ENCODE data around the gene PRORP. TPM values are rescaled to one million over a fixed set of nuclear protein-coding genes. Genes with fewer than 3 reads are reported as not detected.

Gene PRORP
- total RNA-seq, result 10 to 100 TPM; 12.0 to 41.6 (median 25.2) TPM

GRCh38 chr14:35121887-35122695 lies at the start of gene PRORP, which contains the start of gene PPP2R3C:
PRORP (plus strand) TSS chr14:35122552; CDS start chr14:35123246, 694 bp downstream.
PPP2R3C (minus strand) TSS chr14:35121990; CDS start chr14:35121959, 31 bp downstream.
- TF ChIP-seq CTCF (IDR thresholded peaks at IDR 0.05) (no peak), POLR2AphosphoS5 (IDR thresholded peaks at IDR 0.05) (peak; percentile 71 to 83 (median 80)), POLR2A (IDR thresholded peaks at IDR 0.05) (no peak)
- H3K36me3 ChIP-seq, result no peaks in the 10 kb centered on the region
- peak within 1 kb of the TSS; percentile 55 to 82 (median 79) for H3K4me3 ChIP-seq
- peaks cover 0 to 8% of the 10 kb centered on the region in 2 donors for H3K4me1 ChIP-seq
- intact Hi-C loops (cut with DNase I; ENCODE audit: low total_unique reads), result no loop called here
- H3K27ac ChIP-seq, result peak within 1 kb of the TSS; percentile 96 to 99
- H3K9me3 ChIP-seq, result no peaks in the 10 kb centered on the region
- H3K27me3 ChIP-seq, result no peaks in the 10 kb centered on the region
- peak; percentile 84 to 95 for DNase-seq (ENCODE audit: low spot score in 2 of 2)

GRCh38 chr14:35073486-35073885 lies 48.9 kb upstream of the PRORP start:
- no peak for TF ChIP-seq CTCF (IDR thresholded peaks at IDR 0.05)
- no peak for TF ChIP-seq POLR2A (IDR thresholded peaks at IDR 0.05)
- no peak for TF ChIP-seq POLR2AphosphoS5 (IDR thresholded peaks at IDR 0.05)
- intact Hi-C loops (cut with DNase I; ENCODE audit: low total_unique reads), result no loop called here
- Histone ChIP-seq H3K27me3 (no peaks in the 10 kb centered on the region), H3K4me1 (no peaks in the 10 kb centered on the region), H3K27ac (no peak overlapping the region), H3K4me3 (no peak overlapping the region), H3K9me3 (no peaks in the 10 kb centered on the region), H3K36me3 (peaks cover 8% of the 10 kb centered on the region)
- DNase-seq (ENCODE audit: low spot score in 2 of 2), result no peak

DNA sequence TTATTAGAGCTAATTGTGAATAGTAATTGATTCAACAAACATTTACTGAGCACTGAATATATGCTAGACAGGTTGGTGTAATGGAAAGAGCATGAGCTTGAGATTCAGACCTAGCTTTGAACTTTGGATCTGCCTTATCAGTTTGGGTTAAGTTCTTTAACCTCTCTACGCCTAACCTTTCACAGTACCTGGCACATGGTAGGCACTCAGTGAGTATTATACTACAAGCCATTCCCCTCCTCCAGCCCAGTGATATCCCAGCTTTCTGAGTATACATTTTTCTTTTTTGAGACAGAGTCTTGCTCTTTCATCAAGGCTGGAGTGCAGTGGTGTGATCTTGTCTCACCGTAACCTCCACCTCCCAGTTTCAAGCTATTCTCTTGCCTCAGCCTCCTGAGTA lies 44.3 kb upstream of the PRORP start:
- no peak overlapping the region for H3K27ac ChIP-seq
- no peak overlapping the region for H3K4me3 ChIP-seq
- no peak for TF ChIP-seq POLR2A (IDR thresholded peaks at IDR 0.05)
- TF ChIP-seq CTCF (IDR thresholded peaks at IDR 0.05), result no peak
- TF ChIP-seq POLR2AphosphoS5 (IDR thresholded peaks at IDR 0.05), result no peak
- intact Hi-C loops (cut with DNase I; ENCODE audit: low total_unique reads), result no loop called here
- no peaks in the 10 kb centered on the region for H3K9me3 ChIP-seq
- H3K4me1 ChIP-seq, result no peaks in the 10 kb centered on the region
- no peaks in the 10 kb centered on the region for H3K27me3 ChIP-seq
- DNase-seq (ENCODE audit: low spot score in 2 of 2), result no peak
- peaks cover 8% of the 10 kb centered on the region for H3K36me3 ChIP-seq

DNA sequence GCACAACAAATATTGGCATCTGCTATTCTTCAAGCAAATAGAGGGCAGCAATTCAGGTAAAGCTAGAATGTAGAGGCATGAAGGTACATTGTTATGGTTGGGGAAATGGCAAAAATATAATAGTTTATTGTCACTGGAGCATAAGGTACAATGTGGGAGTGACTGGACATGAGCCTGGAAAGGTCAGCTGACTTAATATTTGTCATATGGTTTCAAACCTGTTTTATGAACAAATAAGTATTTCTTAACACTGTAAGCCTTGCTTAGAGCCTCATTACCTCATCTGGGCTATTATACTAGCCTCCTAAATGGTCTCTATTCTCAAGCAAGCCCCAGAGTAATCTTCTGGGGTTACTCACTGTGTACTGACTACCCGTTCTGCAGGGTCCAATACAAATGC lies 42.6 kb upstream of the PRORP start:
- no peak for DNase-seq (ENCODE audit: low spot score in 2 of 2)
- Histone ChIP-seq H3K4me3 (no peak overlapping the region), H3K27ac (no peak overlapping the region), H3K27me3 (no peaks in the 10 kb centered on the region), H3K9me3 (no peaks in the 10 kb centered on the region), H3K36me3 (peaks cover 10% of the 10 kb centered on the region), H3K4me1 (no peaks in the 10 kb centered on the region)
- no peak for TF ChIP-seq CTCF (IDR thresholded peaks at IDR 0.05)
- no peak for TF ChIP-seq POLR2AphosphoS5 (IDR thresholded peaks at IDR 0.05)
- no peak for TF ChIP-seq POLR2A (IDR thresholded peaks at IDR 0.05)
- intact Hi-C loops (cut with DNase I; ENCODE audit: low total_unique reads), result no loop called here

GRCh38 chr14:35083530-35084150 lies 38.7 kb upstream of the PRORP start:
- Histone ChIP-seq H3K27ac (no peak overlapping the region), H3K9me3 (no peaks in the 10 kb centered on the region), H3K4me1 (no peaks in the 10 kb centered on the region), H3K4me3 (no peak overlapping the region), H3K36me3 (peaks cover 4% of the 10 kb centered on the region), H3K27me3 (no peaks in the 10 kb centered on the region)
- TF ChIP-seq CTCF (IDR thresholded peaks at IDR 0.05) (no peak), POLR2A (IDR thresholded peaks at IDR 0.05) (no peak), POLR2AphosphoS5 (IDR thresholded peaks at IDR 0.05) (no peak)
- no peak for DNase-seq (ENCODE audit: low spot score in 2 of 2)
- intact Hi-C loops (cut with DNase I; ENCODE audit: low total_unique reads), result no loop called here

Data from breast epithelium (tissue), 4 donors.